GM19099 (cell line): Measurements from ENCODE around the gene KIF6.

Experiments
- POLR2A ChIP-seq: IDR thresholded peaks from 3 replicates; pipeline ENCODE4 v1.6.1; 2011; ENCODE audit warnings: low read depth; ENCODE audit not compliant: insufficient read length; ENCODE audit errors: extremely low read depth

KIF6 gene

GRCh38 chr6:39731565-39731964 lies 6.4 kb upstream of the KIF6 start:
- TF ChIP-seq POLR2A = no peak

- no peak for TF ChIP-seq POLR2A
These were observed 4.7 kb upstream of the KIF6 start for GRCh38 chr6:39729945-39730344.

- TF ChIP-seq POLR2A = no peak
These were observed 407 bp upstream of the KIF6 start for GRCh38 chr6:39725632-39725997.

GRCh38 chr6:39714802-39715201 lies 10.4 kb downstream of the KIF6 start:
- no peak for TF ChIP-seq POLR2A

- no peak for TF ChIP-seq POLR2A
These were observed 17.1 kb downstream of the KIF6 start for GRCh38 chr6:39707962-39708683.

- no peak for TF ChIP-seq POLR2A
These were observed 18.3 kb downstream of the KIF6 start for GRCh38 chr6:39706819-39707335.

- no peak for TF ChIP-seq POLR2A
These were observed 22.9 kb downstream of the KIF6 start for GRCh38 chr6:39702265-39702664.

- no peak for TF ChIP-seq POLR2A
These were observed 24.8 kb downstream of the KIF6 start for GRCh38 chr6:39700362-39700761.

GRCh38 chr6:39698789-39699188 lies 26.4 kb downstream of the KIF6 start:
- no peak for TF ChIP-seq POLR2A

GRCh38 chr6:39696986-39697788 lies 28.0 kb downstream of the KIF6 start:
- no peak for TF ChIP-seq POLR2A

- no peak for TF ChIP-seq POLR2A
These were observed 29.8 kb downstream of the KIF6 start for GRCh38 chr6:39695447-39695846.

- no peak for TF ChIP-seq POLR2A
These were observed 32.0 kb downstream of the KIF6 start for GRCh38 chr6:39693206-39693605.

- TF ChIP-seq POLR2A = no peak
These were observed 36.7 kb downstream of the KIF6 start for GRCh38 chr6:39688494-39688893.

- no peak for TF ChIP-seq POLR2A
These were observed 38.2 kb downstream of the KIF6 start for GRCh38 chr6:39686976-39687375.

GRCh38 chr6:39685938-39686337 lies 39.3 kb downstream of the KIF6 start:
- TF ChIP-seq POLR2A = no peak

GRCh38 chr6:39685489-39685826 lies 39.8 kb downstream of the KIF6 start:
- no peak for TF ChIP-seq POLR2A

GRCh38 chr6:39684790-39685488 lies 40.3 kb downstream of the KIF6 start:
- no peak for TF ChIP-seq POLR2A
